Osteocyte (in vitro differentiated cells): ENCODE data around the gene BDKRB1. TPM values are rescaled to one million over a fixed set of nuclear protein-coding genes. Genes with fewer than 3 reads are reported as not detected.

Experiments
- DNase-seq: peaks from one replicate; pipeline ENCODE4 v3.0.0; 2021; ENCODE audit warnings: mixed read lengths; ENCODE audit not compliant: unreplicated experiment; ENCODE audit errors: extremely low spot score
- H3K27ac Mint-ChIP-seq: one replicate; pipeline ENCODE4 v1.8.0; 2021; ENCODE audit warnings: mild to moderate bottlenecking, mixed read lengths; ENCODE audit not compliant: unreplicated experiment
- H3K27me3 Mint-ChIP-seq: one replicate; pipeline ENCODE4 v1.8.0; 2021; ENCODE audit warnings: mixed read lengths; ENCODE audit not compliant: unreplicated experiment
- H3K36me3 Mint-ChIP-seq: one replicate; pipeline ENCODE4 v1.8.0; 2021; ENCODE audit warnings: mixed read lengths; ENCODE audit not compliant: unreplicated experiment
- H3K4me1 Mint-ChIP-seq: one replicate; pipeline ENCODE4 v1.8.0; 2021; ENCODE audit warnings: mixed read lengths; ENCODE audit not compliant: unreplicated experiment
- H3K4me3 Mint-ChIP-seq: one replicate; pipeline ENCODE4 v1.8.0; 2021; ENCODE audit warnings: mild to moderate bottlenecking, moderate library complexity, mixed read lengths; ENCODE audit not compliant: unreplicated experiment
- H3K9me3 Mint-ChIP-seq: one replicate; pipeline ENCODE4 v1.8.0; 2021; ENCODE audit warnings: mixed read lengths; ENCODE audit not compliant: unreplicated experiment
- total RNA-seq: library from RNA; stranded (reverse); gene quantifications from 2 replicates; pipeline ENCODE4 v1.2.1, GENCODE V29; 2021
- TF ChIP-seq, protein P1 (sequence below): fragments of 200-600 bp; sonication (generic); IDR thresholded peaks from 2 replicates; pipeline ENCODE4 v1.5.0; 2021; ENCODE audit warnings: antibody characterized with exemption, mild to moderate bottlenecking, moderate library complexity

BDKRB1 gene
- total RNA-seq, 1 donor from 2014 or later: not detected

DNA sequence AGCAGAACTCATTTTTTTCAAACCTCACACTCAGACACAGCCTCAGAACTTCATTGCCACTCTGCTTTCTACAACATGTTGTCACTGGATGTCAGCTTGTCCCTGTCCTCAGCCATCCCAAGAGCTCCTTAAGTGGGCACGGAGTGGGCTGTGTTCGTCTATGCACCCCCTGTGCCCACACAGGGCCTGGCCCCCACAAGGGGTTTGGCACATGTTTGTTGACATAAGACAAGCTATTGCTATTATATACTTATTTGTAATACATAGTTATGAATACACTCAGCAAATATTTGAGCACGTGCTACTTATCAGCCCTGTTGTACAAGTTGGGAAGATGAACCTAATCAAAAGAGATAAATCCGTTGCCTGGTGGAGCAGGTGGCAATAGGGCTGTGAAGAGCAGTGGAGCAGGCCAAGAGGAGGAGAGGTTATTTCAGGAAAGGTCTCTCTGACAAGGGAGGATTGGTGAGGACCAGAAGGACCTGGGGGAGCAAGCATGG is 4.3 kb upstream of the BDKRB1 start:
- no peaks in the 10 kb centered on the region for H3K9me3 Mint-ChIP-seq
- H3K4me3 Mint-ChIP-seq: no peak overlapping the region
- no peak for DNase-seq
- H3K27me3 Mint-ChIP-seq: no peaks in the 10 kb centered on the region
- H3K36me3 Mint-ChIP-seq: no peaks in the 10 kb centered on the region
- no peak overlapping the region for H3K27ac Mint-ChIP-seq
- peaks cover 25% of the 10 kb centered on the region for H3K4me1 Mint-ChIP-seq
- TF ChIP-seq, protein P1, sequence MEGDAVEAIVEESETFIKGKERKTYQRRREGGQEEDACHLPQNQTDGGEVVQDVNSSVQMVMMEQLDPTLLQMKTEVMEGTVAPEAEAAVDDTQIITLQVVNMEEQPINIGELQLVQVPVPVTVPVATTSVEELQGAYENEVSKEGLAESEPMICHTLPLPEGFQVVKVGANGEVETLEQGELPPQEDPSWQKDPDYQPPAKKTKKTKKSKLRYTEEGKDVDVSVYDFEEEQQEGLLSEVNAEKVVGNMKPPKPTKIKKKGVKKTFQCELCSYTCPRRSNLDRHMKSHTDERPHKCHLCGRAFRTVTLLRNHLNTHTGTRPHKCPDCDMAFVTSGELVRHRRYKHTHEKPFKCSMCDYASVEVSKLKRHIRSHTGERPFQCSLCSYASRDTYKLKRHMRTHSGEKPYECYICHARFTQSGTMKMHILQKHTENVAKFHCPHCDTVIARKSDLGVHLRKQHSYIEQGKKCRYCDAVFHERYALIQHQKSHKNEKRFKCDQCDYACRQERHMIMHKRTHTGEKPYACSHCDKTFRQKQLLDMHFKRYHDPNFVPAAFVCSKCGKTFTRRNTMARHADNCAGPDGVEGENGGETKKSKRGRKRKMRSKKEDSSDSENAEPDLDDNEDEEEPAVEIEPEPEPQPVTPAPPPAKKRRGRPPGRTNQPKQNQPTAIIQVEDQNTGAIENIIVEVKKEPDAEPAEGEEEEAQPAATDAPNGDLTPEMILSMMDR: no peak

DNA sequence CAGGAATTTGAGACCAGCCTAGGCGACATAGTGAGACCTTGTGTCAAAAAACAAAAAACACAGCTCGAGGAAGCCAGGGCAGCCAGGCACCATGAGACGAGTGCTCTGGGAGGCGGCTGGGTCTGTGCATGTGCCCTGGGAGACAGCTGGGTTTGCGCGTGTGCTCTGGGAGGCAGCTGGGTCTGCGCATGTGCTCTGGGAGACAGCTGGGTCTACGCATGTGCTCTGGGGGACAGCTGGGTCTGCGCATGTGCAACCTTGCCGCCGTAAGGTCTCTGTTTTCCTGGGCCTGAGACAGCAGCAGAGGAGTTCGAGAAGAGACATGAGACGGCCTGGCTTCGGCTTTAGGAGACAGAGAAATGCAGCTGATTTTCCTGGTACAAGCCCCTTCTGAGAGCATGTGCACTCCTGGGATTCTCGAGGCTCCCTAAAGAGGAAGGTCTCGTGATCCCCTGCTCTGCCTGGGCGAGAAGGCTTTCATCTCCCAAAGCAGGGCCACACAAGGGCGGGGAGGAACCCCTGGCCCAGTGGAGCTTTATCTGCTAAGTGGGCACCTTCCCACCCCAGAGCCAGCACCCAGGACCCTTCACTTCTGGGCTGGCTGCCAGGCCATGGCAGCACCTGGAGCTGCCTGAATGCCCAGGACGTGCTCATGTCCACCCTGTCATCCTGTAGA is 3.5 kb upstream of the BDKRB1 start:
- H3K4me1 Mint-ChIP-seq: peaks cover 25% of the 10 kb centered on the region
- peak overlapping the region; percentile 74 for H3K27ac Mint-ChIP-seq
- no peaks in the 10 kb centered on the region for H3K9me3 Mint-ChIP-seq
- peaks cover 2% of the 10 kb centered on the region for H3K27me3 Mint-ChIP-seq
- DNase-seq: no peak
- H3K36me3 Mint-ChIP-seq: no peaks in the 10 kb centered on the region
- H3K4me3 Mint-ChIP-seq: no peak overlapping the region
- TF ChIP-seq, protein P1: no peak

DNA sequence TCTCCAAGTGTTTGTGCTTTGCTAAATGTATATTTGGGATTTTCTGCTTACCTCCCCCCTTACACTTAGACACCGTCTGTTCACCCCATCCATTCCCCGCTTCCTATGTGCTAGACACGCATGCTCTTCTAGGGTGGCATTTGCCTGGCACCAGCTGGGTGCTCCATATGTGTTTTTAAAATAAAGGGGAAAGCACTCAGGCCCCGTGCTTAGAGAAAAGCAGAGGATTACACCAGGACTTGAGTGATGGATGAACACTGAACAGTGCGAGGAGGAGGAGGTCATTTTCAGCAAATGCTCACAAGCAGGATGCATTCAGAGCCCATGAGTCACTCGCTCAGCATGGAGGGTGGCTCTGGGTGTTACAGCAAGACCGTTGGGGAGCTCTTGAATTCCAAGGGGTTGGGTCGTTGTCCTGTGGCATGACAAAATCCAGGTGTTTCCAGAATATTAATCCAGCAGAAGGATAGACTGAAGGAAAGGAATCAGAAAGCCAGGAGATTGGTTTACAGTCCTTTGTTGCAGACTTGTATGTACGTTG is 2.9 kb upstream of the BDKRB1 start:
- H3K27ac Mint-ChIP-seq: peak overlapping the region; percentile 74

GRCh38 chr14:96254687-96255086 is 1.3 kb upstream of the BDKRB1 start:
- H3K27me3 Mint-ChIP-seq: peaks cover 11% of the 10 kb centered on the region
- H3K4me1 Mint-ChIP-seq: peaks cover 25% of the 10 kb centered on the region
- H3K9me3 Mint-ChIP-seq: peaks cover 4% of the 10 kb centered on the region
- H3K36me3 Mint-ChIP-seq: no peaks in the 10 kb centered on the region
- H3K27ac Mint-ChIP-seq: no peak overlapping the region
- no peak overlapping the region for H3K4me3 Mint-ChIP-seq
- DNase-seq: no peak
- TF ChIP-seq, protein P1: no peak

More for the DNA sequence above, 2.9 kb upstream of the BDKRB1 start:
- DNase-seq: no peak
- H3K4me1 Mint-ChIP-seq: peaks cover 25% of the 10 kb centered on the region
- peaks cover 4% of the 10 kb centered on the region for H3K27me3 Mint-ChIP-seq
- H3K4me3 Mint-ChIP-seq: no peak overlapping the region
- H3K36me3 Mint-ChIP-seq: no peaks in the 10 kb centered on the region
- H3K9me3 Mint-ChIP-seq: no peaks in the 10 kb centered on the region
- TF ChIP-seq, protein P1: no peak

- H3K9me3 Mint-ChIP-seq: peaks cover 4% of the 10 kb centered on the region
- no peak overlapping the region for H3K4me3 Mint-ChIP-seq
- no peaks in the 10 kb centered on the region for H3K36me3 Mint-ChIP-seq
- H3K27ac Mint-ChIP-seq: no peak overlapping the region
- TF ChIP-seq, protein P1: no peak
- DNase-seq: no peak
- H3K4me1 Mint-ChIP-seq: peaks cover 23% of the 10 kb centered on the region
- peaks cover 11% of the 10 kb centered on the region for H3K27me3 Mint-ChIP-seq
These were observed 397 bp downstream of the BDKRB1 start for GRCh38 chr14:96256407-96256806.
